Stimulated activated effector memory CD8-positive, alpha-beta T cell treated with anti-CD3 and anti-CD28 coated beads, Interleukin-12 subunit alpha, Interleukin-12 subunit beta, amount 100 ng/mL, for 72 hours (primary cell): ENCODE measurements around the gene LRRN4.
"Not testable (repeated sequence)": the region's sequence is repeated elsewhere in the genome, so short reads cannot be mapped to it uniquely, and the experiment has no call there.

ENCODE experiments used
- ATAC-seq: fragments of 150-1000 bp; cut with Tn5 transposase; 2 replicates; pipeline ENCODE4 v1.10.0; 2021
- DNase-seq, 2 donors: peaks; one replicate each; pipeline ENCODE4 v3.0.0; 2021 to 2022; ENCODE audit warnings: low spot score in 2 of 2
- H3K27ac Mint-ChIP-seq: one replicate; pipeline ENCODE4 v1.8.0; 2022; ENCODE audit warnings: mild to moderate bottlenecking, mixed read lengths
- H3K36me3 Mint-ChIP-seq: one replicate; pipeline ENCODE4 v1.8.0; 2022; ENCODE audit warnings: mild to moderate bottlenecking, mixed read lengths
- H3K4me1 Mint-ChIP-seq: one replicate; pipeline ENCODE4 v1.8.0; 2022; ENCODE audit warnings: mixed read lengths
- H3K4me3 Mint-ChIP-seq: one replicate; pipeline ENCODE4 v1.8.0; 2022; ENCODE audit warnings: mild to moderate bottlenecking, mixed read lengths
- H3K9me3 Mint-ChIP-seq: one replicate; pipeline ENCODE4 v1.8.0; 2022; ENCODE audit warnings: mixed read lengths

The LRRN4 gene

GRCh38 chr20:6046432-6046831, 7.4 kb downstream of the LRRN4 start:
- DNase-seq (no peak), ATAC-seq (no peak)
- Mint-ChIP-seq H3K9me3 (no peaks in the 10 kb centered on the region), H3K4me3 (no peak overlapping the region), H3K27ac (no peak overlapping the region), H3K4me1 (no peaks in the 10 kb centered on the region), H3K36me3 (no peaks in the 10 kb centered on the region)

- H3K36me3 Mint-ChIP-seq: peaks cover 4% of the 10 kb centered on the region
Measured at GRCh38 chr20:6045566-6045965, 8.3 kb downstream of the LRRN4 start.

GRCh38 chr20:6044115-6044514, 9.7 kb downstream of the LRRN4 start:
- Mint-ChIP-seq H3K4me3 (no peak overlapping the region), H3K27ac (no peak overlapping the region), H3K4me1 (no peaks in the 10 kb centered on the region), H3K36me3 (peaks cover 19% of the 10 kb centered on the region), H3K9me3 (no peaks in the 10 kb centered on the region)
- ATAC-seq (no peak), DNase-seq (no peak)

More at GRCh38 chr20:6045566-6045965, 8.3 kb downstream of the LRRN4 start:
- Mint-ChIP-seq H3K27ac (no peak overlapping the region), H3K4me3 (no peak overlapping the region), H3K4me1 (no peaks in the 10 kb centered on the region), H3K9me3 (no peaks in the 10 kb centered on the region)
- ATAC-seq (no peak), DNase-seq (no peak)

- ATAC-seq (no peak), DNase-seq (no peak)
- H3K27ac Mint-ChIP-seq: no peak overlapping the region
- H3K36me3 Mint-ChIP-seq: peaks cover 40% of the 10 kb centered on the region
- no peak overlapping the region for H3K4me3 Mint-ChIP-seq
- H3K9me3 Mint-ChIP-seq: no peaks in the 10 kb centered on the region
- H3K4me1 Mint-ChIP-seq: no peaks in the 10 kb centered on the region
Measured at GRCh38 chr20:6041808-6042265, 12.0 kb downstream of the LRRN4 start.

GRCh38 chr20:6040958-6041807, 12.7 kb downstream of the LRRN4 start:
- peaks cover 47% of the 10 kb centered on the region for H3K36me3 Mint-ChIP-seq
- no peak overlapping the region for H3K4me3 Mint-ChIP-seq
- no peak for DNase-seq
- no peaks in the 10 kb centered on the region for H3K4me1 Mint-ChIP-seq
- ATAC-seq: no peak
- no peaks in the 10 kb centered on the region for H3K9me3 Mint-ChIP-seq
- H3K27ac Mint-ChIP-seq: no peak overlapping the region

- Mint-ChIP-seq H3K36me3 (peaks cover 53% of the 10 kb centered on the region), H3K9me3 (no peaks in the 10 kb centered on the region), H3K27ac (no peak overlapping the region), H3K4me1 (no peaks in the 10 kb centered on the region), H3K4me3 (no peak overlapping the region)
- DNase-seq: no peak
- ATAC-seq: no peak
Measured at GRCh38 chr20:6040540-6040939, 13.3 kb downstream of the LRRN4 start.

GRCh38 chr20:6039766-6040165, 14.1 kb downstream of the LRRN4 start:
- ATAC-seq (no peak), DNase-seq (no peak)
- no peaks in the 10 kb centered on the region for H3K9me3 Mint-ChIP-seq
- H3K4me1 Mint-ChIP-seq: peaks cover under 1% of the 10 kb centered on the region
- H3K4me3 Mint-ChIP-seq: no peak overlapping the region
- peaks cover 61% of the 10 kb centered on the region for H3K36me3 Mint-ChIP-seq
- H3K27ac Mint-ChIP-seq: no peak overlapping the region

- peaks cover 76% of the 10 kb centered on the region for H3K36me3 Mint-ChIP-seq
- ATAC-seq: no peak
- H3K4me3 Mint-ChIP-seq: no peak overlapping the region
- H3K9me3 Mint-ChIP-seq: no peaks in the 10 kb centered on the region
- no peak for DNase-seq
- peaks cover 5% of the 10 kb centered on the region for H3K4me1 Mint-ChIP-seq
- H3K27ac Mint-ChIP-seq: no peak overlapping the region
Measured at GRCh38 chr20:6038256-6038655, 15.6 kb downstream of the LRRN4 start.

GRCh38 chr20:6037082-6037481, 16.8 kb downstream of the LRRN4 start:
- Mint-ChIP-seq H3K9me3 (no peaks in the 10 kb centered on the region), H3K27ac (no peak overlapping the region), H3K4me3 (no peak overlapping the region), H3K4me1 (peaks cover 5% of the 10 kb centered on the region), H3K36me3 (peaks cover 88% of the 10 kb centered on the region)
- no peak for DNase-seq
- no peak for ATAC-seq

GRCh38 chr20:6036213-6036612, 17.6 kb downstream of the LRRN4 start:
- no peaks in the 10 kb centered on the region for H3K9me3 Mint-ChIP-seq
- peaks cover 5% of the 10 kb centered on the region for H3K4me1 Mint-ChIP-seq

GRCh38 chr20:6034134-6034969, 19.5 kb downstream of the LRRN4 start:
- Mint-ChIP-seq H3K9me3 (no peaks in the 10 kb centered on the region), H3K36me3 (peaks cover 93% of the 10 kb centered on the region)

More at GRCh38 chr20:6036213-6036612, 17.6 kb downstream of the LRRN4 start:
- ATAC-seq (no peak), DNase-seq (no peak)
- Mint-ChIP-seq H3K4me3 (no peak overlapping the region), H3K27ac (no peak overlapping the region), H3K36me3 (peaks cover 95% of the 10 kb centered on the region)

GRCh38 chr20:6032907-6033306, 21.0 kb downstream of the LRRN4 start:
- H3K36me3 Mint-ChIP-seq: peaks cover 88% of the 10 kb centered on the region
- not testable (repeated sequence) for H3K9me3 Mint-ChIP-seq

More at GRCh38 chr20:6034134-6034969, 19.5 kb downstream of the LRRN4 start:
- Mint-ChIP-seq H3K4me1 (peaks cover 5% of the 10 kb centered on the region), H3K27ac (peak overlapping the region; percentile 20), H3K4me3 (no peak overlapping the region)
- ATAC-seq (no peak), DNase-seq (no peak)

GRCh38 chr20:6030453-6031080, 23.3 kb downstream of the LRRN4 start:
- no peaks in the 10 kb centered on the region for H3K9me3 Mint-ChIP-seq
- DNase-seq (no peak), ATAC-seq (no peak)
- H3K4me1 Mint-ChIP-seq: peaks cover 9% of the 10 kb centered on the region
- no peak overlapping the region for H3K27ac Mint-ChIP-seq
- no peak overlapping the region for H3K4me3 Mint-ChIP-seq
- peaks cover 84% of the 10 kb centered on the region for H3K36me3 Mint-ChIP-seq

More at GRCh38 chr20:6032907-6033306, 21.0 kb downstream of the LRRN4 start:
- DNase-seq, ATAC-seq, H3K4me1 Mint-ChIP-seq, H3K4me3 Mint-ChIP-seq, H3K27ac Mint-ChIP-seq: not testable (repeated sequence)

GRCh38 chr20:6029538-6029937, 24.3 kb downstream of the LRRN4 start:
- H3K36me3 Mint-ChIP-seq: peaks cover 84% of the 10 kb centered on the region
- no peak for DNase-seq
- H3K27ac Mint-ChIP-seq: no peak overlapping the region

GRCh38 chr20:6028818-6029217, 25.0 kb downstream of the LRRN4 start:
- ATAC-seq: no peak
- Mint-ChIP-seq H3K27ac (no peak overlapping the region), H3K9me3 (no peaks in the 10 kb centered on the region), H3K36me3 (peaks cover 84% of the 10 kb centered on the region), H3K4me3 (no peak overlapping the region), H3K4me1 (peaks cover 6% of the 10 kb centered on the region)
- DNase-seq: no peak

More at GRCh38 chr20:6029538-6029937, 24.3 kb downstream of the LRRN4 start:
- no peak for ATAC-seq
- Mint-ChIP-seq H3K9me3 (no peaks in the 10 kb centered on the region), H3K4me1 (peaks cover 9% of the 10 kb centered on the region), H3K4me3 (no peak overlapping the region)
